ENCODE results near the gene MMP15.
"Not testable (repeated sequence)": the region's sequence is repeated elsewhere in the genome, so short reads cannot be mapped to it uniquely, and the experiment has no call there.

The MMP15 gene

DNA sequence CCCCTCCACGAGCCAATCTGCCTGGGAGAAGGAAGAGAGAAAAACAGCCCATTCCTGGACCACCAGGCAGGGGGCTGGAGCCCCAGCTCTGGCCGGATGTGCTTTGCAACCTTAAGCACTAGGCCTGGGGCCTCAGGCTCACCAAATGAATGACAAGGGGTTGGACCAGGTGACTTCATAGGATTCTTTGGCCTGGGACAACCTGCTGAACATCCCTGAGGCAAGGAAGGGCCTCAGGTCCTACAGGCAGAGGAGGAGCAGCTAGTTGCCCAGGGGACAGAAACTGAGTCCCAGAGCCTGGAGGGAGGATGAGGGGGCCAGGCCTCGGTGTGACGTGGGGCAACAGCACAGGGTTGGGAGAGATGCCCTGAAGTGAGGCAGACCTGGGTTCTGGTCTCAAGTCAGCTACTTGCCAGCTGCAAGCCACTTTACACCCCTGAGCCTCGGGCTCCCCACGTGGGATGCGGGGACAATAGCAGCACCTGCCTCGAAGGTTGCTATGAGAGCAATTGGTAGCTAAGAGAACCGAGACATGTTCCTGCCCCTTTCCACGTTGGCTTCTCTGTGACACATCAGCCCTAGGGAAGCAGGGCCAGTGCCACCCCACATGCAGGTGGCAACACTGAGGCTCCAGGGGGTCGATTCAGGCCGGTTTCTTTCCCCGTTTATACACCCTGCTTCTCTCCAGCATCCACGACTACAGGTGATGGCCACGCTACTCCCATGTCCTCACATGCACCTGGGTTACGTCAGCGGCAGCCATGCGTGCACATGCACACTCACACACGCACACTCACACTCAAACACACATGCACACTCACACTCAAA, 61.0 kb downstream of the MMP15 start:
- DNase-seq (ENCODE audit: low spot score), result no peak

DNA sequence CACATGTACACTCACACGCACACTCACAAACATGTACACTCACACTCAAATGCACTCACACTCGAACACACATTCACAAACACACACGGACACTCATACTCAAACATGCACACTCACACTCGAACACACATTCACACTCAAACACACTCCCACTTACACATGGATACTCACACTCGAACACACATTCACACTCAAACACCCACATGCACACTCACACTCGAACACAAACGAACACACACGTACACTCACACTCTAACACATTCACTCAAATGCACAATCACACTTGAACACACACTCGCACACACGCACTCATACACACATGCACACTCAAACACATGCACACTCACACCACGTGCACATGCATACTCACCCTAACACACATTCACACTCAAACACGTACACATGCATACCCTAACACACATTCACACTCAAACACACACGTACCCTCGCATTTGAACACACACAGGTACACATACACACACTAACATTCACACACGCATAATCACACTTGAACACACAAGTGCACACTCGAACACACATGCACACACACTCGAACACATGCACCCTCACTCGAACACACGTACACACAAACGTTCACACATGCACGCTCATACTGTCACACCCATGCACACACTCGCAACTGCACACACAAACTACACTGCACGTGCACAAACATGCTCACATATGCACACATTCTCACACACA, 61.8 kb downstream of the MMP15 start:
- DNase-seq (ENCODE audit: low spot score), result no peak

DNA sequence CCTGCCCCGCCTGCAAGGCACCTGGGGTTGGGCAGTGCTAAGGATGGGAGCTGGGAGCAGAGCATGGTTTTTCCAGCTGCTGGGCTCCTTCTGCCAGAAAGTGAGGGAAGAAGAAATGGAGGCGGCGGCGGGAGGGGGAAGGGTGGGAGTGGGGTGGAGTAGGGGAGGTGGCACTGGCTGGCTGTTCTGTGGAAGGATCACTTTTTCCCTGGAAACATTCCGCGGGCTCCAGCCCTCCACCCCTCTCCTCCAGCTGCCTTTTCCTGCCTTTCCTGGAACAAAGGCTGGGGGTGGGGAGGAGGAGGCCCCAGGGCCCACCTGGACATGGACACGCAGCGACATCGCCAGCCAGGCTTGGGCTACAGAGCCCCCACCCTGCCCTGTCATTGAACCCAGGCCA, 62.5 kb downstream of the MMP15 start:
- DNase-seq (ENCODE audit: low spot score), result no peak

DNA sequence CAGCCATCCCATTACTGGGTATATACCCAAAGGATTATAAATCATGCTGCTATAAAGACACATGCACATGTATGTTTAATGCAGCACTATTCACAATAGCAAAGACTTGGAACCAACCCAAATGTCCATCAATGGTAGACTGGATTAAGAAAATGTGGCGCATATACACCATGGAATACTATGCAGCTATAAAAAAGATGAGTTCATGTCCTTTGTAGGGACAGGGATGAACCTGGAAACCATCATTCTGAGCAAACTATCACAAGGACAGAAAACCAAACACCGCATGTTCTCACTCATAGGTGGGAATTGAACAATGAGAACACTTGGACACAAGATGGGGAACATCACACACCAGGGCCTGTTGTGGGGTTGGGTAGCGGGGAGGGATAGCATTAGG, 64.8 kb downstream of the MMP15 start:
- not testable (repeated sequence) for DNase-seq (ENCODE audit: low spot score)

DNA sequence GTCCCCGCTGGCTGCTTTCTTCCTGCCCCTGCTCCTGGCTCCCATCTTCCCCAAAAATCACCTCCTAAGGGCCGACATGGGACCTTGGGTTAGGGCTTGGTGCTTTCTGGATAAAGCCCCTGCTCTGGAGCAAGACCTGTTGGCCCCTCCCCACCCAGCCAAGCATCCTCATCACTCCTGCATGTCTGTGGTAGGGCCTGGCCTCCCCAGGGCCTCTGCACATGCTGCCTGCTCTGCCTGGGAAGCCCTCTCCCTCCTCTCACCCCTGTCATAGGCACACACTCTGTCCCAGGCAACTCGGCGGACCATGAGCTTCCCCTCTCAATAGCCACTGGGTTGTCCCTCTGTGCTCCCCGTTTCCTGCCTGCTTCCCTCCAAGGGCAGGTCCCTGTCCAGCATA, 68.5 kb downstream of the MMP15 start:
- DNase-seq (ENCODE audit: low spot score), result no peak

DNA sequence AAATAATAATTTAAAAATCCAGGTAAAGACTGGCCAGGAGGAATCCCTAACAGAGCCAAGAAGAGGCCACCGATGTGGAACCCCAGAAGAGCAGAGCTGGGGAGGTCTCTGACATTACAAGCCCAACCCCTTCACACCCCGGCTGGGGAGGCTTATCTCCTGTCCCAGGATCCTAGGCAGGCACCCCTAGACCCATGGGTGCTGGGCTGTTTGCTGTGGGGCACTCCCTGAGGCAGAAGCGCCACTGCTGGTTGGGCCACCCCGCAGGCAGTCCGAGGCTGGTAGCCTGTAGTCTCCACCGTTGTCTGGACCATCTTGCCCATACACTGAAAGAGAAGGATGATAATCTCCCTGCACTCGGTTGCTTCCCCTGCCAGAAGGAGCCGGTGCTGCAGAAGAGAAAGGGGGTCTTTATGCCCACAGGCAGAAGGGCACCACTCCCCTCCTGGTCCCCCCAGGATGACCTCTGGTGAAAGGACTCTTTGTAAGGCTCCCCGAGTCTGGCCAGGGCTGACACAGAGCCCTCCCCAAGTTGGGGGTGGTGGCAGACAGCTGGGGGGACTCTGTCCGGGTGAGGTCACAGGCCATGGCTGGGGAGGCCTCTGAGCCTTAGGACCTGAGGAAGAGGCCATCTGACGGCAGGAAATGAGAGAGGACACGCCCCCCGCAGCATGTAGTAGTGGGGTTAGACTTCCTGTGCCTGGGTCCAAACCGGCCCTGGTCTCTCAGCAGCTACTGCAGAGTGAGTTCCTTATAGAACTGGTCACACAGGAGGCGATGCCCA, 69.4 kb downstream of the MMP15 start:
- DNase-seq (ENCODE audit: low spot score), result no peak

DNA sequence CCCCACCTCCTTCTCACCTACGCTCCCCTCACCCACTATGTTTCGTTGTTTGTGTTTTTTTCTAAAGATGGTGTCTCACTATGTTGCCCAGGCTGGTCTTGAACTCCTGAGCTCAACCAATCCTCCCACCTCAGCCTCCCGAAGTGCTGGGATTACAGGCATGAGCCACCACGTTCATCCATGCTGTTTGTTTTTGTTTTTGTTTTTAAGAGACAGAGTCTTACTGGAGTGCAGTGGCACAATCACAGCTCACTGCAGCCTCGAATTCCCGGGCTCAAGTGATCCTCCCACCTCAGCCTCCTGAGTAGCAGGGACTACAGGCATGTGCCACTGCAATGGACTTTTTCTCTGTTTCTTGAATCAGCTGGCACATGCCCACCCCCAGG, 70.0 kb downstream of the MMP15 start:
- DNase-seq (ENCODE audit: low spot score), result not testable (repeated sequence)

DNA sequence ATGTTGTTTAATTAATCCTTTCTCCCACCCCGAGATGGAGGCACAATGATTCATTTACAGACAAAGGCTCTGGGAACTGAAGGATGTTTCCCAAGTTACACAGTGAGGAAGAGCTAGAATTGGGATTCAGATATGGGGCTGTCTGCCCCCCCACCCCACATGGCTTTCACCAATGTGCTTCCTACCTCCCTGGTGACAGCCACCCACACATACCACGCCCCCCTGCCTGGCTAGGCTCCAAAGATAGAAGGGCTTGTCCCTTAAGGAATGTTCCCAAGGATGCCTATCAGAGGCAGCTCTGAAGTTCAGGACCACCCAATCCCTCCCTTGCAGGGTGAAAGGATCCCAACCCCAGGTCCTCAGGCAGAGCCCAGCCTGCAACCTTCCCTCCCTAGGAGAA, 70.7 kb downstream of the MMP15 start:
- no peak for DNase-seq (ENCODE audit: low spot score)
